GM19463 (cell line): ENCODE data around the gene DOLPP1.
"Not testable (repeated sequence)": the region's sequence is repeated elsewhere in the genome, so short reads cannot be mapped to it uniquely, and the experiment has no call there.

Experiments
- ATAC-seq: cut with Tn5 transposase; IDR thresholded peaks from one replicate; pipeline ENCODE4 v1.9.1; 2021; ENCODE audit warnings: mild to moderate bottlenecking, moderate library complexity; ENCODE audit not compliant: unreplicated experiment

Gene DOLPP1

GRCh38 chr9:129080601-129081387 lies at the start of gene DOLPP1:
TSS of gene DOLPP1 (plus strand) at chr9:129081111. CDS start at chr9:129081132, 21 bp downstream.
- ATAC-seq = peak; percentile 92

- ATAC-seq = no peak
These were observed 49.4 kb upstream of the DOLPP1 start for GRCh38 chr9:129031514-129031913.

GRCh38 chr9:129032541-129033159 lies 48.3 kb upstream of the DOLPP1 start:
- ATAC-seq = no peak

GRCh38 chr9:129033216-129033615 lies 47.7 kb upstream of the DOLPP1 start:
- ATAC-seq = no peak

GRCh38 chr9:129035838-129036237 lies 45.1 kb upstream of the DOLPP1 start:
- not testable (repeated sequence) for ATAC-seq

- peak; percentile 97 for ATAC-seq
These were observed 44.5 kb upstream of the DOLPP1 start, which contains the start of gene MIGA2 for GRCh38 chr9:129036241-129036922. TSS of gene MIGA2 (plus strand) at chr9:129036626. CDS start at chr9:129040595, 3,969 bp downstream.

GRCh38 chr9:129036923-129037766 lies 43.8 kb upstream of the DOLPP1 start:
- no peak for ATAC-seq

- ATAC-seq = no peak
These were observed 43.2 kb upstream of the DOLPP1 start for GRCh38 chr9:129037767-129038098.

- ATAC-seq = no peak
These were observed 42.6 kb upstream of the DOLPP1 start for GRCh38 chr9:129038109-129038852.

- ATAC-seq = no peak
These were observed 40.7 kb upstream of the DOLPP1 start for GRCh38 chr9:129040113-129040643.

- ATAC-seq = no peak
These were observed 38.9 kb upstream of the DOLPP1 start for GRCh38 chr9:129042016-129042415.

- ATAC-seq = no peak
These were observed 28.3 kb upstream of the DOLPP1 start for GRCh38 chr9:129052592-129052991.

GRCh38 chr9:129053020-129053419 lies 27.9 kb upstream of the DOLPP1 start:
- ATAC-seq = no peak

GRCh38 chr9:129054163-129054851 lies 26.6 kb upstream of the DOLPP1 start:
- no peak for ATAC-seq

GRCh38 chr9:129058965-129059795 lies 21.7 kb upstream of the DOLPP1 start:
- no peak for ATAC-seq

GRCh38 chr9:129059796-129060785 lies 20.8 kb upstream of the DOLPP1 start:
- ATAC-seq = no peak

- ATAC-seq = no peak
These were observed 19.9 kb upstream of the DOLPP1 start for GRCh38 chr9:129060991-129061390.
